Epithelial cell of proximal tubule (primary cell): ENCODE data around the gene RBPJL. TPM values are rescaled to one million over a fixed set of nuclear protein-coding genes. Genes with fewer than 3 reads are reported as not detected.

ENCODE experiments used
- DNase-seq: peaks from one replicate; pipeline ENCODE4 v3.0.0-alpha.2; 2011; ENCODE audit warnings: low read depth
- H3K4me3 ChIP-seq: 2 replicates; pipeline ENCODE4 v1.5.1; 2011; ENCODE audit warnings: low read depth, mild to moderate bottlenecking, low read length
- CTCF ChIP-seq: conservative IDR thresholded peaks from 2 replicates; pipeline ENCODE4 v1.5.1; 2012; ENCODE audit warnings: low read depth, mild to moderate bottlenecking, low read length
- total RNA-seq: library from RNA; depleted of rRNA; stranded (reverse); fragments of >200 nt; gene quantifications from 2 replicates; pipeline ENCODE4 v1.2.3, GENCODE V29; 2015

Gene RBPJL
- total RNA-seq, 1 donor from 2014 or later, result not detected

GRCh38 chr20:45329497-45330319 is 23.1 kb downstream of the RBPJL start:
- no peak overlapping the region for H3K4me3 ChIP-seq
- peak; percentile 40 for TF ChIP-seq CTCF
- no peak for DNase-seq

DNA sequence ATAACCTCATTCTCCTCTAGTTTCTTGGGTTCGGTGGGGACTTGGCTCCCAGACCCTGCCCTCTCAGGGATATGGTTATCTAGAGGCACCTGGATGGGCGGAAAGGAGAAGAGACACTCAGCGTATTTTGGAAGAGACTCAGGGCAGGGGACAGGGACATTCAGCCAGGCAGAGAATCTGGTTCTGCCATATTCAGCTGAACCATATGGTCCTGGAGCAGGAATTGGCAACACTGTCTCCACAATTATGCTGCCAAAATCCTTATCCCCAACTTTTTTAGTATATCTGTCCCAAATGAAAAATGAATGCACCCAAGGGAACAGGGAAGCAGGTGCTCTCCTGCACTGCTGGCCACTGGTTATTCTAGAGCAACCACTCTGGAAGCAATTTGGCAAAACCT is 23.8 kb downstream of the RBPJL start:
- no peak overlapping the region for H3K4me3 ChIP-seq
- TF ChIP-seq CTCF, result no peak

DNA sequence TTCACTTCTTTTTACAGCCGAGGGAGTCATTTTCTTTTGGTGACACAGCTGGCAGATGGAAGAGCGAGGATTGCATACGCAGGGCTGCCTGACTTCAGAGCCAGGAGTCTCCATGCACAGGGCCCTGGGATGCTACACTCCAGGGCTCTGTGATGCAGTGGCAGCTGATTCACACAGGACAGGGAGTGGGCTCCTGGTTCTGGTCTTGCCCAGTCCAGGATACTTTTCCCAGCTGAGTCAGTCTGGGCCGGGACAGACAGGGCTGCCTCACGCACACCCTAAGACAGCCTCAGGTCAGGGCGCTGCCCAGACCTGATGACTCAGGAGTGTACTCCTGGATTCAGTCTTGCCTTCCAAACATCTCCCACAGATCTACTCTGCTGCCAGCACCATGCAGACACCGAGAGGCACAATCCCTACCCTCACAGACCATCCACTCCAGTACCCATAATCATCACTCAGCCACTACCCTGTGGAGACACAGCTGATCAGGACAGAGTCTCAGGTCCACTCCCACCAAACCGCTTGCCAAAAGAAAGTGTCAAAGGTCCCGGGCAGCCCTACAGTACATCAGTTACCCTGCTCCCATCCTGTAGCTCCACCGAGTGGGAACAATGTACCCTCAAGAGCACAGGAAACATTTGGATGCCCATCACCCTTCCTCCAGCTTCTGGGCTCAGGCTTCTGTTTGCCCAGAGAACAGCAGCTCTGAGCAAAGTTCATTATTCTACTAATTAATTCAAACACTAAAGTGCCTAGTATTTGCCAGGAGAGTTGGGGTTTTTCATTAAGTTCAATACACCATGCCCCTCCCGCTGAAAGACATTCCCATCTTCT is 30.1 kb downstream of the RBPJL start:
- no peak for TF ChIP-seq CTCF
- DNase-seq, result no peak
- peak overlapping the region; percentile 32 for H3K4me3 ChIP-seq

More for the DNA sequence above, 23.8 kb downstream of the RBPJL start:
- DNase-seq, result no peak

DNA sequence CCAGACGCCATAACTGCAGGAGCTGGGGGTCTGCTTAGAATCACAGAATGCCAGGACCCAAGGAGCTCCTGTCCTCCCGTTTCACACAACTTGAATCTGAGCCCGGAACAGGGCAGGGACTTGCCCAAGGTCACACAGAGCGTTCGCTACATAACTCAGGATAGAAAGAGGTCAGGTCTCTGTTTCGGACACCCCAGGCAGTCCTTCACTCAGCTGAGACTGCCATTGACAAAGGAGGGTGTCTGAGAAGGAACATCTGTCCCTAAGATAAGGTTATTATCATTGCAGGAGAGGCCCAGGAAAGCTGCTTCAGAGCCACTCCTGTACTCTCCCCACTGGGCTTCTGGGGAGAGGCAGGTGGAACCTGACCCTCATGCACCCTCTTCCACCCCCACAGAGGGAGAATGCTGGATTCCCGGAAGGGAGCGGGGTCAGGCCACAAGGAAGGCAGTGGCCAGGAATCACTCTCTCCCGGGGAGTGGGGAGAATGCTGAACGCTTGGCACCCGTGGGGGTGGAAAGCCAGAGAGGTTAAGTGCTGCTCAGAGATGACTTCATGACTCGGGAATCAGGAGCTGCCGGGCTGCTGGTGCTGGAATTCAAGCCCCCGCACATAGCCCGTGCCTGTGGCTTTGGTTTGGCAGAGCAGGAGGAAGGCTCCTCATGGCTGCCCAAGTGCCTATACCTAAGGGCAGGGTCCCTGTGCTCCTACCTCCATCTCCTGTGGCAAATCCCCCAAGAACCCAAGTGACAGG is 30.9 kb downstream of the RBPJL start:
- H3K4me3 ChIP-seq, result peak overlapping the region; percentile 32
- TF ChIP-seq CTCF, result peak; percentile 3
- no peak for DNase-seq

DNA sequence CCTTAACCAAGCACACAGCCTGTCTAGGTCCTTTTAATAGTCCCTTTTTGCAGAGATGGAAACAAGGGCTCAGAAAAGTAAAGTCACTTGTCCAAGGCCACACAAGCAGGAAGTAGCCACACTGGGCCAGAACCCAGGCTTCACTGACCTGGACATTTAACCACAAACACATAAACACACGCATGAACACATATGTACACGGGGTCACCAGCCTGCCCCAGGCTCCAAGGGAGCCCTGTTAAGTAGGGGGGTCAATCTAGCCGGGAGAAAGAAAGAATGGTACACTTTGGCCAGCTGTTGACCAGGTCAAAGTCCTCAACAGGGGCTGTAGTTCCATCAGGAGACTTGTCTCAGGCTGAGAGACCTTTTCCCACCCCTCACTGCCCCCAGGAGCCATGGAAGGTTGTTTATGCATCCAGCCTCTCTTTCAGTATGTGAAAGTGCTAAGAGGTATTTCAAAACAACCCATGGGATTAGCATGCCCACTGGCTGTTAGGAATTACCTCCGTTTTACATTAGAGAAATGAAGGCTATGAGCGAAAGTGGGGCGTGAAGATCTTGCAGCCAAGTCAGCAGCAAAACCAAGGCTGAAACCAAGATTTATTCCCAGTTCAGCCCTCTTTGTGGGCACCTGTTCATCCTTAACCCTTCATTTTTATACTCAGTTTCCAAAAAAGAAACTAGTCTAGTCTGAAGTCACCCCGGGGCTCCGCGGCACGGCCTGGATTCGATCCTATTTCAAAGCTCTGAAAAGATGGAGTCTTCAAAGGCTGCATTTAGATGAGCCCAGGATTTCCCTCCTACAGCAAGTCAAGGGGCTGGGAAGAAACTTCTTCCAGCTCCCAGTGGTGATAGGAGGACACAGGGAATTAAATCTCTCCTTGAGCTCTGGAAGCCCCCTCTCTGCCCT is 31.7 kb downstream of the RBPJL start:
- TF ChIP-seq CTCF, result no peak
- H3K4me3 ChIP-seq, result peak overlapping the region; percentile 4
- no peak for DNase-seq

- TF ChIP-seq CTCF, result no peak
- no peak for DNase-seq
- no peak overlapping the region for H3K4me3 ChIP-seq
These were observed 32.4 kb downstream of the RBPJL start for GRCh38 chr20:45339084-45339483.
